HG03280 (cell line): ENCODE data around the gene TCF19.
"Not testable (repeated sequence)": the region's sequence is repeated elsewhere in the genome, so short reads cannot be mapped to it uniquely, and the experiment has no call there.

Source experiments
- ATAC-seq: cut with Tn5 transposase; IDR thresholded peaks from one replicate; pipeline ENCODE4 v1.9.1; 2021; ENCODE audit warnings: mild to moderate bottlenecking, moderate library complexity; ENCODE audit not compliant: unreplicated experiment

The TCF19 gene

DNA sequence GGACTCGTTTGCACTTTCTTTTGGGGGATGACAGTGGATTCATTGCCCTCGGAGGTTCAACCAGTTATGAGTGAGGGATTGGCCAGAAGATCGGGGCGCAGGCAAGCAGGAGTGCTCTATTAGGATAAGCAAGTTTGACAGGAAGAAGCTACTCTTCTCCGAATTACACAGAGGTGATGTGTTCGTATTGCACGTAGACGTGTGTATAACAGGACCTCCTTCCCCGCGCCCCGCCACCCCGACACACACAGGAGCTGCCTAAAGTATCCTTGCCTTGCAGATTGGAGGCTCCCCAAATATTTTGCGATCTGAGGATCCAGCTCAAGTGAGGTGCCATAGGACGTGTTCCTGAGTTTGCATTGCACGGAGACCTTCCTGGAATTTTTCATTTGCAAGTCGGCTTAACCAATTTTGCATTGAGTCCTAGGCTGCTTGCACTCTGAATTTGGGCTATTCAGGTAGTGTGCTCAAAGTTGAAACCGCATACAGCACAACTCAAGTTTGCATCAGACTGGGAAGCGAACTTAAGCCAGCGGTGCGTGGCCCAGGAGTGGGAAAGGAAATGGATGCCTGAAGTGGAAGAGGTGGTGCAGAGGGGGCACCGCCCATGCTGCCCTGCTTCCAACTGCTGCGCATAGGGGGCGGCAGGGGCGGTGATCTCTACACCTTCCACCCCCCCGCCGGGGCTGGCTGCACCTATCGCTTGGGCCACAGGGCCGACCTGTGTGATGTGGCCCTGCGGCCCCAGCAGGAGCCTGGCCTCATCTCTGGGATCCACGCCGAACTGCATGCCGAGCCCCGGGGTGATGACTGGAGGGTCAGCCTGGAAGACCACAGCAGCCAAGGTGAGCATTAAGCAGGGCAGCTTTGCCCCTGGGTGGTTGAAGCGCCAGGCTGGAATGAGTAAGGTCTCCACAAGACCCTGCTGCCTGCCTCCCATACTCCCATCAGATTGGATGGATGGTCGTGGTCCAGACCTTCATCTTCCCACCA is 770 bp downstream of the TCF19 start:
- no peak for ATAC-seq

DNA sequence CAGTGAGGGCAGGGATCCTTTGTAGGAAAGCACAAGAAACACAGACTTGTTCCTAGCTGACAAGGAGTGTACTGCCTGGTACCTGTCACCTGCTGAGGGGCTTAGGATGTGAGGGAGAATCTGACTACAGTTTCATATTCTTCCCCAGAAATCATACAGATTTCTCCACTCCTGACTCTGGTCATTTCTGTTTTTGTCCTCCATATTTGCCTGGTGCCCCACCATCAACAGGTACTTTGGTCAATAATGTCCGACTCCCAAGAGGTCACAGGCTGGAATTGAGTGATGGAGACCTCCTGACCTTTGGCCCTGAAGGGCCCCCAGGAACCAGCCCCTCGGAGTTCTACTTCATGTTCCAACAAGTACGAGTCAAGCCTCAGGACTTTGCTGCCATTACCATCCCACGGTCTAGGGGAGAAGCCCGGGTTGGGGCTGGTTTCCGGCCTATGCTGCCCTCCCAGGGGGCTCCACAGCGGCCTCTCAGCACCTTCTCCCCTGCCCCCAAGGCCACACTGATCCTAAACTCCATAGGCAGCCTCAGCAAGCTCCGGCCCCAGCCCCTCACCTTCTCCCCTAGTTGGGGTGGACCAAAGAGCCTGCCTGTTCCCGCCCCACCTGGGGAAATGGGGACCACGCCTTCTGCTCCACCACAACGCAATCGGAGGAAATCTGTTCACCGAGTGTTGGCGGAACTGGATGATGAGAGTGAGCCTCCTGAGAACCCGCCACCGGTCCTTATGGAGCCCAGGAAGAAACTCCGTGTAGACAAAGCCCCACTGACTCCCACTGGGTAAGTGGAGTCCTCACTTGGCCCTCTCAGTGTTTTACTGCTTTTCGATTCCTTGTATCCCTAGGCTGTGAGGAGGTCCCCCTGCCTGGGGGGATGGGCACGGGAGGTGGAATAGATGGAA is 3.1 kb downstream of the TCF19 start:
- no peak for ATAC-seq

DNA sequence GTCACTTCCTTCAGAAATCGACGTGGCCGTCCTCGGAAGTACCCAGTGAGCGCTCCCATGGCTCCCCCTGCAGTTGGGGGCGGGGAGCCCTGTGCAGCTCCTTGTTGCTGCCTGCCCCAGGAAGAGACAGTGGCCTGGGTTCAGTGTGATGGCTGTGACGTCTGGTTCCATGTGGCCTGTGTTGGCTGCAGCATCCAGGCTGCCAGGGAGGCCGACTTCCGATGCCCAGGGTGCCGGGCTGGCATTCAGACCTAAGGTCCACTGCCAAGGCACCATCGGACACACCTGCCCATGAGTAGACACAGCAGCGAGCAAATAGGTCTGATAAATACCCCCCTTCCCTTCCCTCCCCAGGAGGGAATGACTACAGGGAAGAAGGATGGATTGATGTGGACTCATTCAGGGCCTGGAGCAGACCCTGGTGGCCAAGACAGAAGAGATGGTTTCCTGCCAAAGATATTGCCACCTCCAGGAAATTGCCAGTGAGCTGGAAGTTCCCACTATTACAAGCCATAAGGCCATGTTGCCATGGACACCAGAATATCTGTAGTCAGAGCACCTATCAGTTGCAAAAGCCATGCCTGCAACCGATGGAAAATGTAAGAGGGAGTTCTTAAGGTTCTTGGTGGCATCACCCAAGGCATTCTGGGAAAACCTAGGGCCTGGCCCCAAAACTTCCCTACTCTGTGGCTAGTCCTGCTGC is 4.2 kb downstream of the TCF19 start:
- no peak for ATAC-seq

DNA sequence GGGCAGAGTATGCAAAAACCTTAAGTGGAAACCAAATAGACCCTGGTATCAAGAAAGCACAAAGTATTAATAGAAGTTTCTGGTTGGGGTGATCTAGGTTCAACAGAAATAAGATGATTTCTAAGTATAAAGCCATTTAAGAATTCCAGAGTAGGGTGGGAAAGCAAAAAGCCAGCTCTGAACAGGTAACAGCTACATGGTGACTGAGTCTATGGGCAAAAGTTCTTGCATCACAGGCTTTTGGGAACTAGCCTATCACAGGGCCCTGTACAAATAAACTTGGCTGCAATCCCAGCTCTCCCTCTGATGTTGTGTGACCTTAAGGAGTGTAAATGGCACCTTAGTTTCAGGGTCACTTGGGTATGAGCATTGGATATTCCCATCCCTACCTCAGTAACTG is 5.5 kb downstream of the TCF19 start:
- ATAC-seq, result no peak

- not testable (repeated sequence) for ATAC-seq
Measured at GRCh38 chr6:31164475-31165063, 6.2 kb downstream of the TCF19 start.

DNA sequence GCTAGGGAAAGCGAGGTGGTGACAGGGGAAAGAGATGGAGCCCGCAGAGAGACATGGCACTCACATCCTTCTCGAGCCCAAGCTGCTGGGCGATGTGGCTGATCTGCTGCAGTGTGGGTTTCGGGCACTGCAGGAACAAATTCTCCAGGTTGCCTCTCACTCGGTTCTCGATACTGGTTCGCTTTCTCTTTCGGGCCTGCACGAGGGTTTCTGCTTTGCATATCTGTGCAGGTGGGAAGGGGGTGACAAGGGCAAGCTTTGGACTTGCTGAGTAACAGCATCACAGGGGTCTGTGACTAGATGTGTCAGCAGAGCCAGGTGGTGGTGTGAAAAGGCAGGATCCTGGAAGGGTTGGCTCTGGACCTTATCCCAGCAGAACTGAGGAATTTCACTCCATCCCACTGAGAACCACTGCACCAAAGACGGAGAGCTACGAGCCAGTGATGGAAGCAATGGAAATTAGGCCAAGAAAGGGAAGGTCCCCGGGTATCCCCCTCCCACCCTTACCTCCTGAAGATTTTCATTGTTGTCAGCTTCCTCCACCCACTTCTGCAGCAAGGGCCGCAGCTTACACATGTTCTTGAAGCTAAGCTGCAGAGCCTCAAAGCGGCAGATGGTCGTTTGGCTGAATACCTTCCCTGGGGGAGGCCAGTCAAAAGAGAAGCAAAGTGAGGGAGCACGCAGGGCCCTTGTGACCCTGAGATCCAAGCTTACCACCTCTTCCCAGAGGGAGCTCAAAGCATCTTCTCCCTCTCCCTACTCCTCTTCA is 6.9 kb downstream of the TCF19 start:
- ATAC-seq, result peak; percentile 62

DNA sequence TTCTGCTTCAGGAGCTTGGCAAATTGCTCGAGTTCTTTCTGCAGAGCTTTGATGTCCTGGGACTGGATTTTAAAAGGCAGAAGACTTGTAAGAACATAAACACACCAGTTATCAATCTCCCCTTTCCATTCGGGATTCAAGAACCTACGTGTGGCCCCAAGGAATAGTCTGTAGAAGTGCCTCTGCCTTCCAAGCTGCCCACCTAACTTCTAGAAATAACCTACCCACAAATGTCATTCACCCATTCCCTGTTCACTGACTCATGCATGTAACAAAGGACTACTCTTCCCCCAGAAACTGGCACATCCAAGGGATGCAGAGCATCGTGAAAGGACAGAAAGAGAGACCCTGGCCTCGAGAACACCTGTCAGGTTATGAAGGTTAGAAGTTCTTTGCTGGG is 7.6 kb downstream of the TCF19 start:
- ATAC-seq, result no peak

GRCh38 chr6:31168606-31169005 is 10.2 kb downstream of the TCF19 start:
- ATAC-seq, result no peak

DNA sequence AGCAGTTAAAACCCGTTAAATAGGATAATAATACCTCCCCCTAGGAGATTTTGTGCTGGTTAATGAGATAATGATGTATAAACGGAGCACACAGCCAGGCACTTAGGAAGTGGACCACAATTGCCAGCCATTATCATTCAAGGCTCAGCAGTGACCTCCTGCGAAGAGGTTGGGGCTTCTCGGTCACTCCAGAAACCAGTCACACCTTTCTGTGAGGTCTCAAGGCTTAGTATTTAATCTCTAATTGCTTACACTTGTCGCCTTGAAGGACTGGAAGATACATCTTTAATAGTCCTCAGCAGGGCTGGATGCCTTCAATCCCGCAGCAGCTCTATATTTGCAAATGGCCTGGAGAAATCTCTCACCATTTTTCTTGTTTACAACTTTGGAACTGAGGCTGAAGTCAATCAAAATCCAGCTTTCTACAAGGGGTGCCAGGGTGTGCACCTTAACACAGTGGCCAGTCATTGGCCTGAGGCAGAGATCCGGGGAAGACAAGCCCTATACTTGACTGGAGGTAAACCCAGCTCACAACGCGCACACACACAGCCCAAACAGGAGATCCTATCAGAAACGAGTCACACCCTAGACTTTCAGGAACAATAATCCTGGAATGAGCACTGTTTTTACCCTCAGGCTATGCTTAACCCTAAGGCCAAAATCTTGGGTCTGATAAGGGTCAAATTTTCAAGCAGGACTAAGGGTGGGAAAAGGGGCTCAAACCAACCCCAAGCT is 10.9 kb downstream of the TCF19 start:
- ATAC-seq, result no peak

DNA sequence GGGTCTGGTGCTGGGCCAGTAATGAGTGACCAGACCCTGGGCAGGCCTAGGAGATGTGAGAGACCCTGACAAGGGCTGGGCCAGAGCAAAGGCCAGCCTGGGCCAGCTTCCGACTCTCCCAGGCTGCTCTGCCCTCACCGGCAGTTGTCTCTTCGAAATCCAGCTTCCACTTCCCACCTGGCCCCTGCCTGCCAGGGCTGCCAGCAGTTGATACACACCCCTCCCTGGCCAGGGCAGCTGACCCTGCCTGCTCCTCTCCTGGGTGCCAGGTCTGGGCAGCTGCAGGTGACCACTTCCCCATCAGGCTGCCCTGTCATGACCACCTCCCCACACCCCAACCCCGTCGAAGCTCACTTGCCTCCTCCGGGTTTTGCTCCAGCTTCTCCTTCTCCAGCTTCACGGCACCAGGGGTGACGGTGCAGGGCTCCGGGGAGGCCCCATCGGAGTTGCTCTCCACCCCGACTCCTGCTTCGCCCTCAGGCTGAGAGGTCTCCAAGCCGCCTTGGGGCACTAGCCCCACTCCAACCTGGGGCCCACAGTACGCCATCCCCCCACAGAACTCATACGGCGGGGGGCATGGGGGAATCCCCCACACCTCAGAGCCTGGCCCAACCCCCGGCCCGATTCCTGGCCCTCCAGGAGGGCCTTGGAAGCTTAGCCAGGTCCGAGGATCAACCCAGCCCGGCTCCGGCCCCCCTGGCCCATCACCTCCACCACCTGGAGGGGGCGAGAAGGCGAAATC is 11.6 kb downstream of the TCF19 start:
- not testable (repeated sequence) for ATAC-seq

- ATAC-seq, result no peak
Measured at GRCh38 chr6:31170600-31170881, 12.2 kb downstream of the TCF19 start, which contains the start of gene POU5F1. Gene POU5F1, minus strand, starts transcription at chr6:31170682. Its CDS starts 62 bp downstream, at chr6:31170620.

- ATAC-seq, result no peak
Measured at GRCh38 chr6:31170987-31171671, 12.7 kb downstream of the TCF19 start.

- ATAC-seq, result no peak
Measured at GRCh38 chr6:31171931-31172905, 13.8 kb downstream of the TCF19 start.

GRCh38 chr6:31172973-31173384 is 14.6 kb downstream of the TCF19 start:
- ATAC-seq, result no peak

DNA sequence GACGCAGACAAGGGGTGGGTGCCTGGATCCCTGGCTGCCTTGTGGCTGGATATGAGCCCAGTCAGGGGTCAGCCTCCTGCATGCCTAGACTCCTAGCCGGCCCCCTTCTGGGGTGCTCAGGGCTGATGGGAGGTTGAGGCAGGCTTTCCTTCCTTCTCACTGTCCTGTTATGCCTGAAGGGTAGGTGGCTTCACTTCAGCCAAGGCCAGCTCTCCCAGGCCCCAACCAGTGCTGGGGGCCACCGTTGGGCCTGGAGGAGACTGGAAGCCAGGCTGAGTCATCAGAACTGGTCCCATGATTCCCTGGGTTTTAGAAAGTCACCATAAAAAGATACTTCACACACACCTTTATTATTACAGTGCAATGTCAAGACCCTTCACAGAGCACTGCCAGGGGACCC is 15.0 kb downstream of the TCF19 start:
- no peak for ATAC-seq

DNA sequence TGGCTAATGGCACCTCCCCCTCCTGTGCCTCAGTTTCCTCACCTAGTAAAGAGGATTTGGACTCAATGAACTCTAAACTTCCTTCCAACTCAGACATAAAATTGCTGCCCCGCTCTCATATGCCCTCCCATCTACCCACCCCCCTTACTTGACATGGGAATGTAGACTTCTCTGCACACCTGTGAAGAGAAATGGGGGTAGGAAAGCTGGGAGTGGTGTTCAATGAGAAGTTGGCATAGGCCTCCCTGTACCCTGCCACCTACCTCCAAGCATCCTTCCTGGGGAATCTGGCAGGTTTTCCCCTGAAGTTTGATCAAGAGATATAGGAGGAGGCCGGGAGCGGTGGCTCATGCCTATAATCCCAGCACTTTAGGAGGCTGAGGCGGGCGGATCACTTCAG is 16.0 kb downstream of the TCF19 start:
- ATAC-seq, result no peak

GRCh38 chr6:31175971-31176370 is 17.6 kb downstream of the TCF19 start:
- no peak for ATAC-seq
